A673 (cell line): ENCODE results near the gene IMPDH1.

Source experiments
- CTCF ChIP-seq: fragments of 300-800, 200-600 bp; sonication (generic); conservative IDR thresholded peaks from 2 replicates; pipeline ENCODE4 v1.5.1; 2017; ENCODE audit warnings: low read depth, mild to moderate bottlenecking, antibody characterized with exemption, low read length, moderate library complexity, mixed read lengths
- EZH2 ChIP-seq: fragments of 200-600 bp; sonication (generic); IDR thresholded peaks from 2 replicates; pipeline ENCODE4 v1.6.1; 2017; ENCODE audit warnings: borderline replicate concordance, low read depth, mild to moderate bottlenecking, mixed read lengths, antibody characterized with exemption, low read length; ENCODE audit not compliant: poor library complexity, severe bottlenecking

GRCh38 chr7:128407751-128408708, 1.8 kb downstream of the IMPDH1 start:
- TF ChIP-seq CTCF (no peak), EZH2 (no peak)
